OCI-LY7 (cell line): ENCODE measurements around the gene MCL1.
A peak's percentile ranks its signal among the peaks of the same experiment; 100 is the strongest.

Experiments
- CTCF ChIP-seq: fragments of 200-600 bp; sonication (generic); conservative IDR thresholded peaks from 2 replicates; pipeline ENCODE4 v1.5.1; 2014; ENCODE audit warnings: mild to moderate bottlenecking, antibody characterized with exemption, low read length, moderate library complexity, mixed read lengths
- EZH2phosphoT487 ChIP-seq: fragments of 200-600 bp; sonication (generic); IDR thresholded peaks from 2 replicates; pipeline ENCODE4 v1.6.1; 2018; ENCODE audit warnings: low read depth, borderline replicate concordance, mild to moderate bottlenecking, mixed run types, antibody characterized with exemption, low read length, moderate library complexity, mixed read lengths

DNA sequence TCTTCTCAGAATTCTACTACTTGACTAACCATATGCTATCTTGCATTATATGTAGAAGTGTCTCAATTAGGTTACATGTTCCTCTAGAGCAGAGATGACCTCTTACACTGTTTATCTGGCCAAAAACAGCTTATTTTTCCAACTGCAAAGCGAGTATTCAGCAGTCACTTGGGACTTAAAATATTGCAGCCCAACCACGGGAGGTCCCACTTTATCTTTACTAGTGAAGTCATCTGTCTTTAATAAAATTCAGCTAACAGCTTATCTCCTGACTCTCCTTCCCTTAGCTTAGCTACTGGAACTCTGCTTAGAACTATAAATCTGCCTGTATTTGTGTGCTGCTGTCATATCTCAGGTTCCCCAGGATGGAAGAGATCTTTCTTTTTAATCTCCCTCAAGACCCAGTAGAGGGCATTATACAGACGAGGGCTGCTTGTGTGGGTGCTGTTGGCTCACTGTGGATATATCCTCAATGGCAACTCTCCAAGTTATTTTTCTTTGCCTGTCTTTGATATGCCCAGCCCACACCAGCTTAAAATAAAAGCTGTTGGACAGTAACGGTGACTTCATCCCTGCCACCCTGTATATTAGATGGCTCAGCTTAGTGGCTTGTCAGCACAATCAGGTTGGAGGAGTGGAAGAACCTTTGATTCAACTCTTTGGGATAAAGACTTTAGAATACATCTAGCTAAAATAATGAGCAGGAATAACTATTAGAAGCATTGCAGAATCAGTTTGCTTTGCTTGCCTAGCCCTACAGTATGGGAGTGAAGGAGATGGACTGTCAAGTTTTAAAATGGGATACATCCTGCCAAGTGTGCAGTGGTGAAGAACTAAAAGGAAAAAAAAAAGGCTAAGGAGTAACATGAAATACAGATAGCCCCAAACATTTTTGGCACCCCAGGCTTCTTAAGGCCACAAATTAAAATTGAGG lies 40.4 kb upstream of the MCL1 start:
- TF ChIP-seq CTCF, result peak; percentile 76
- no peak for TF ChIP-seq EZH2phosphoT487
